ENCODE measurements around the gene AMBRA1.

DNA sequence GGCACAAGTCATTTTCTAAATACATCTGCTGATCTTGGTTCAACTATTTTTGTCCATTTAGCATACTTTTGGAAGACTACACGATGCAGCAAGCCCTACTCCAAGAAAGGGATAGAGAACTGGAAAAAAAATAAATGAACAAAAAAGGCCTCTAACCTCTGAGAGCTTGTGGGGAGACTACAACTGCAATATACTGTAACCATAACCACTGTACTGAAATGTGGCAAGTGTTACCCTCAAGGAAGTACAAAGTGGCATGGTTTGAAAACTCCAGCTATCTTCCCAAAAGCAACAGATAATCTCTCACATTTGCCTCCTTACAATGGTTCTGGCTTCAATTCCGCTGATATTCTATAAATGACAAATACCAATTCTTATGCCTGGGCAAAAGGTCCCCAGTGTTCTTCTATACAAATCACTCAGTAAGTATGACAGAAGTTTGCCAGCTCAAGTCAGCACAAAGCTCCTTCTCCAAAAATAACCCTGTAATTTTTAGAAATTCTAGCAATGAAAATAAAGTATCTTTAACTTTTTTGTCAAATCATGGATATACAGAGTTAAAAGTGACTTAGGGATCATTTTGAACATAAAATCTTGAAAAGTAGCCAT lies 22.9 kb downstream of the AMBRA1 start:
- TF ChIP-seq CEBPB (IDR thresholded peaks at IDR 0.05) (no peak), NFIC (IDR thresholded peaks at IDR 0.05) (no peak)

Measured in Ishikawa (cell line).